OCI-LY7 (cell line): ENCODE results near the gene ZNF668. TPM values are rescaled to one million over a fixed set of nuclear protein-coding genes. Genes with fewer than 3 reads are reported as not detected.

Experiments used
- BruUV-seq: library from RNA; stranded (reverse); fragments of 400-500 nt; replicated peaks from 2 replicates; lab custom pipeline; 2021; lab: Mats Ljungman, UMichigan
- CTCF ChIA-PET: fragments of 300-600 bp; sonication (Branson Sonifier 250); formaldehyde crosslinking; loops from one replicate; lab custom pipeline; 2022; ENCODE audit warnings: antibody characterized with exemption; ENCODE audit not compliant: unreplicated experiment; lab: Charles Lee
- POLR2A ChIA-PET: fragments of 300-600 bp; sonication (Branson Sonifier 250); formaldehyde crosslinking; loops from one replicate; lab custom pipeline; 2022; ENCODE audit warnings: antibody characterized with exemption; lab: Charles Lee
- DNase-seq: peaks from one replicate; pipeline ENCODE4 v3.0.0-alpha.2; 2015; ENCODE audit warnings: low spot score
- H2AFZ ChIP-seq: fragments of 200-600 bp; sonication (generic), shearing (Covaris generic); 2 replicates; pipeline ENCODE4 v1.6.1; 2014; ENCODE audit warnings: mild to moderate bottlenecking, antibody characterized with exemption, low read length, moderate library complexity
- H3K27ac ChIP-seq: fragments of 200-600 bp; sonication (generic); 2 replicates; pipeline ENCODE4 v1.5.1; 2014; ENCODE audit warnings: mixed run types, low read depth, mild to moderate bottlenecking, moderate library complexity, low read length, inconsistent platforms; ENCODE audit not compliant: poor library complexity, severe bottlenecking
- H3K36me3 ChIP-seq: fragments of 200-600 bp; sonication (generic); 2 replicates; pipeline ENCODE4 v1.6.1; 2014; ENCODE audit warnings: mild to moderate bottlenecking, antibody characterized with exemption, low read length, moderate library complexity, mixed read lengths; ENCODE audit not compliant: insufficient read depth
- H3K4me1 ChIP-seq: fragments of 200-600 bp; sonication (generic); 2 replicates; pipeline ENCODE4 v1.5.1; 2014; ENCODE audit warnings: mild to moderate bottlenecking, low read length; ENCODE audit not compliant: insufficient read depth, poor library complexity, severe bottlenecking
- H3K4me2 ChIP-seq: fragments of 200-600 bp; sonication (generic); 2 replicates; pipeline ENCODE4 v1.6.1; 2014; ENCODE audit warnings: mild to moderate bottlenecking, low read length
- H3K4me3 ChIP-seq: fragments of 200-600 bp; sonication (generic); 2 replicates; pipeline ENCODE4 v1.5.1; 2014; ENCODE audit warnings: mild to moderate bottlenecking, low read depth, low read length; ENCODE audit not compliant: poor library complexity, severe bottlenecking
- H3K79me2 ChIP-seq: fragments of 200-600 bp; sonication (generic); 2 replicates; pipeline ENCODE4 v1.6.1; 2016; ENCODE audit warnings: low read depth, mild to moderate bottlenecking, low read length, moderate library complexity, mixed read lengths; ENCODE audit not compliant: insufficient read depth
- H3K9me2 ChIP-seq: fragments of 200-600 bp; sonication (generic); 2 replicates; pipeline ENCODE4 v1.6.1; 2016; ENCODE audit warnings: mild to moderate bottlenecking, low read length, mixed read lengths; ENCODE audit not compliant: insufficient read depth
- H3K9me3 ChIP-seq: fragments of 200-600 bp; sonication (generic); 2 replicates; pipeline ENCODE4 v1.6.1; 2014; ENCODE audit warnings: mild to moderate bottlenecking, mixed run types, low read length, mixed read lengths
- H4K20me1 ChIP-seq: fragments of 200-600 bp; sonication (generic); 2 replicates; pipeline ENCODE4 v1.6.1; 2014; ENCODE audit warnings: mild to moderate bottlenecking, antibody characterized with exemption, low read length, moderate library complexity, mixed read lengths; ENCODE audit not compliant: insufficient read depth
- EZH2phosphoT487 ChIP-seq: fragments of 200-600 bp; sonication (generic); IDR thresholded peaks from 2 replicates; pipeline ENCODE4 v1.6.1; 2018; ENCODE audit warnings: low read depth, borderline replicate concordance, mild to moderate bottlenecking, mixed run types, antibody characterized with exemption, low read length, moderate library complexity, mixed read lengths
- intact Hi-C: fragments of 100-400 bp; cut with micrococcal nuclease; formaldehyde crosslinking; loops from one replicate; pipeline ENCODE4 v1.10.0; 2022; ENCODE audit not compliant: unreplicated experiment
- total RNA-seq, 2 experiments: library from RNA; depleted of rRNA in 1 of 2; stranded (reverse); fragments of >200 nt in 1 of 2; shearing (Covaris generic) in 1 of 2; gene quantifications; 2 replicates each; pipeline ENCODE4 v1.2.3, GENCODE V29; 2014 to 2022
- TF ChIP-seq, protein P1 (sequence below): fragments of 200-600 bp; sonication (generic); conservative IDR thresholded peaks from 2 replicates; pipeline ENCODE4 v1.5.1; 2014; ENCODE audit warnings: mild to moderate bottlenecking, antibody characterized with exemption, low read length, moderate library complexity, mixed read lengths

The ZNF668 gene
- total RNA-seq, 2 experiments from 2014 or later, result 7.8 to 21.7 TPM

GRCh38 chr16:31083556-31083955, 9.5 kb upstream of the ZNF668 start:
- POLR2A ChIA-PET, result no interaction called here
- no peaks in the 10 kb centered on the region for H4K20me1 ChIP-seq

DNA sequence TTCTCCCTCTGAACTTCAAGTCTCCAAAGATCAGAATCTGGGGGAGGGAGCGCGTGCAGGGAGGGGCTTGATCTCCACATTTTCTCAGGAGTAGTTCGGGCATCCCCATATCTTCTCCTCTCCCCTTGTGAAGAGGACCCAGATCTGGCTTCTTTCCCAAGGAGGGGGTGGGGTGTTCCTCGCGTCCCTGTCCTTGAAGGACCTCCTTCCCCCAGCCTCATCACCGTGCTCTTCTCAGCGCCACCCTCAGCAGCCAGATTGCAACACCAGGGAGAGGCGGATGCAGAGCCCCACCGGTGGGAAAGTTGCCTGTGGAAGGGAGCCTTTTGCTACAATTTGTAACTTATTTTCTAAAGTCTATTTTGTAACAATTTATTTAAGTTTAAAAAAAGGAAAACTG, 9.0 kb upstream of the ZNF668 start:
- no peak for DNase-seq
- no peak for TF ChIP-seq EZH2phosphoT487
- TF ChIP-seq, protein P1, sequence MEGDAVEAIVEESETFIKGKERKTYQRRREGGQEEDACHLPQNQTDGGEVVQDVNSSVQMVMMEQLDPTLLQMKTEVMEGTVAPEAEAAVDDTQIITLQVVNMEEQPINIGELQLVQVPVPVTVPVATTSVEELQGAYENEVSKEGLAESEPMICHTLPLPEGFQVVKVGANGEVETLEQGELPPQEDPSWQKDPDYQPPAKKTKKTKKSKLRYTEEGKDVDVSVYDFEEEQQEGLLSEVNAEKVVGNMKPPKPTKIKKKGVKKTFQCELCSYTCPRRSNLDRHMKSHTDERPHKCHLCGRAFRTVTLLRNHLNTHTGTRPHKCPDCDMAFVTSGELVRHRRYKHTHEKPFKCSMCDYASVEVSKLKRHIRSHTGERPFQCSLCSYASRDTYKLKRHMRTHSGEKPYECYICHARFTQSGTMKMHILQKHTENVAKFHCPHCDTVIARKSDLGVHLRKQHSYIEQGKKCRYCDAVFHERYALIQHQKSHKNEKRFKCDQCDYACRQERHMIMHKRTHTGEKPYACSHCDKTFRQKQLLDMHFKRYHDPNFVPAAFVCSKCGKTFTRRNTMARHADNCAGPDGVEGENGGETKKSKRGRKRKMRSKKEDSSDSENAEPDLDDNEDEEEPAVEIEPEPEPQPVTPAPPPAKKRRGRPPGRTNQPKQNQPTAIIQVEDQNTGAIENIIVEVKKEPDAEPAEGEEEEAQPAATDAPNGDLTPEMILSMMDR, result no peak
- Histone ChIP-seq H2AFZ (no peak overlapping the region), H3K4me3 (no peak overlapping the region), H4K20me1 (no peaks in the 10 kb centered on the region), H3K27ac (no peak overlapping the region), H3K9me2 (no peaks in the 10 kb centered on the region), H3K79me2 (no peaks in the 10 kb centered on the region), H3K4me1 (no peaks in the 10 kb centered on the region), H3K36me3 (peaks cover 68% of the 10 kb centered on the region), H3K9me3 (no peaks in the 10 kb centered on the region), H3K4me2 (no peak overlapping the region)
- intact Hi-C loops, result no loop called here
- CTCF ChIA-PET, result no interaction called here
- POLR2A ChIA-PET, result no interaction called here
- no TSS peak for BruUV-seq

More at GRCh38 chr16:31083556-31083955, 9.5 kb upstream of the ZNF668 start:
- H3K4me1 ChIP-seq, result no peaks in the 10 kb centered on the region
- no peak overlapping the region for H3K4me3 ChIP-seq
- no peak overlapping the region for H3K27ac ChIP-seq
- H3K79me2 ChIP-seq, result no peaks in the 10 kb centered on the region
- no peaks in the 10 kb centered on the region for H3K9me2 ChIP-seq
- TF ChIP-seq, protein P1, result no peak
- no peak for TF ChIP-seq EZH2phosphoT487
- H3K36me3 ChIP-seq, result peaks cover 66% of the 10 kb centered on the region
- H3K4me2 ChIP-seq, result no peak overlapping the region
- H3K9me3 ChIP-seq, result no peaks in the 10 kb centered on the region
- H2AFZ ChIP-seq, result no peak overlapping the region
- DNase-seq, result no peak
- CTCF ChIA-PET, result no interaction called here
- BruUV-seq, result no TSS peak
- intact Hi-C loops, result no loop called here

DNA sequence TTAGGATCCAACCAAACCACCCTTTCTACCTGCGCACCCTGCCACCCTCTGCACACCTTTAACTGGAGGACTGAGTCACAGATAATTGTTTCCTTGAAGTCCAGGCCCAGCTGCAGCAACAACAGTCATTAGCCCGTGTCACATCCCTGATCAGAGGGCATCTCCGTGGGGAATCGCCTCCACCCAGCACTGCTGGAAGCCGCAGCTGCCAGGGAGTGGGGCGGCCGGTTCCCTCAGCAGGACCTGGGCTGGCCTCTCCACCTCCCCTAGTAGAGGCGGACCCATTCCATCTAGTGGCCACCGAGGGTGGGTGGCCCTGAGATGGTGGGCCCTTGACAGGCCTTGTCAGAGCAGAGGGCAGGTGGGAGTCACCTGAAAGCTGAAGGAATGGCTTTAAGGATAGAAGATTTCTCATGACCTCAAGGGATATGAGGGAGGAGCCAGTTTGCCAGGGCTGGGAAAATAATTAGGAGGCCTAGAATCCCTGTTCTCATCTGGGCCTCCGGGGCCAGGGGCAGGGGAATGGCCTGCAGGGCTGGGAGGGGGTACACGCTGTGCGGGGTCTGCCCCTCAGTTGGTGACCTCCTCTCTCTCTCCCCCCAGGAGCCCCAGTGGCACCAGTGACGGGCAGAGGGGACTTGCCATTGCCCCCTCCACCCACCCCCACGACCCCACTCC, 8.5 kb upstream of the ZNF668 start:
- no peaks in the 10 kb centered on the region for H4K20me1 ChIP-seq
- H3K36me3 ChIP-seq, result peaks cover 74% of the 10 kb centered on the region
- no peak overlapping the region for H3K27ac ChIP-seq
- CTCF ChIA-PET, result no interaction called here
- no peak overlapping the region for H3K4me3 ChIP-seq
- no peaks in the 10 kb centered on the region for H3K4me1 ChIP-seq
- H2AFZ ChIP-seq, result no peak overlapping the region
- no peak for DNase-seq
- intact Hi-C loops, result no loop called here
- H3K4me2 ChIP-seq, result no peak overlapping the region
- no peaks in the 10 kb centered on the region for H3K9me2 ChIP-seq
- POLR2A ChIA-PET, result no interaction called here
- TF ChIP-seq, protein P1, result no peak
- TF ChIP-seq EZH2phosphoT487, result no peak
- H3K79me2 ChIP-seq, result no peaks in the 10 kb centered on the region
- no TSS peak for BruUV-seq
- H3K9me3 ChIP-seq, result no peaks in the 10 kb centered on the region
